Activated naive CD4-positive, alpha-beta T cell treated with anti-CD3 and anti-CD28 coated beads, Interleukin-2, amount 10 ng/mL, durations not matched to agents 5 hours and 36 hours (primary cell): Measurements from ENCODE around the gene SPRYD3. TPM values are rescaled to one million over a fixed set of nuclear protein-coding genes. Genes with fewer than 3 reads are reported as not detected.

ENCODE experiments used
- microRNA-seq: library from miRNA; unstranded; fragments of <30 nt; microRNA quantifications from one replicate; pipeline ENCODE4 v1.2.0, GENCODE V29; 2022; ENCODE audit warnings: borderline microRNAs expressed, borderline replicate concordance
- total RNA-seq, 2 experiments: library from RNA; stranded (reverse); gene quantifications; one replicate each; pipeline ENCODE4 v1.2.3, GENCODE V29; 2021

The SPRYD3 gene
- total RNA-seq: 10 to 100 TPM; 24.3 to 25.5 TPM

GRCh38 chr12:53079226-53080117, at the start of gene SPRYD3:
TSS of gene SPRYD3 (minus strand) at chr12:53079390. CDS start at chr12:53079333, 57 bp downstream.

DNA sequence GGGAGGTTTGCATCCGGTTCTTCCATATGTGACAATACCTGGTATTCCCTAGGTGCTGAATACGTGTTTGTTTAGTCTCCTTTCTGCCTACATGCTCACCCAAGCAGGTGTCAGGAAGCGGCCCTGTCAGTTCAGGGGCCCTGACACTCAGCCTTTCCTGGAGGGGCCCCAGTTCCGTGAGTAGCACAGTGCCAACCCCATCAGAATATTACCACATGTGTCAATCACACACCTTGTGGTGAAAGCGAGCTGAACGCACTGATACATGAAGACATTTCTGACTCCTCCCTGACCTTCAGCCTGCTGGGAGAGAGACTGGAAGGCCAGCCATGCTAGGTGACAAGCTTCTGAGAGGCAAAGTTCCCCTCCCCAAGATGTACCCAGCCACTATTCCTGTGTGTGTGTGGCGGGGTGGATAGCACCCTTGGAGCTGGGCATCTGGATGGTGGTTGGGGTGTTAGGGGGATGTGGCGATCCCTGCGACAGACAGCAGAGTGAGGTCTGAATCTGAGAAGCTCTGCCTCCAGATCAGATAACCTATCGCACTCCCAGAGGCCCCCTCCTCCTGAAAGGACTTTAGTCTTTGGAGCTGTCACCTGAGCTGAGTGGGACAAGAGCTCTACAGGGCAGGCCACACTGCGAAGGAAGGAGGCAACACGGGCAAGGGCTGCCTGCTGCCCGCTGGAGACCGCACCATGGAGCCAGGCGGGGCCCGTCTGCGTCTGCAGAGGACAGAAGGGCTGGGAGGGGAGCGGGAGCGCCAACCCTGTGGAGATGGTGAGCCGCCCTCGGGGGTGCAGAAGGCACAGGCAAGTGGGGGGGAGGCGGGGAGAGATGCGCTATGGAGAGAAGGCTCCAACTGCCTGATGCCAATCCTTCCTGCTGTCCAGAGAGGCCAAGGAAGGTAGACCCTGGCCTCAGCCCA, 24.0 kb upstream of the SPRYD3 start, which contains the start of gene SOAT2:
Gene SOAT2 (plus strand): TSS at position 604 of the 925 bp plus-strand sequence. CDS start 92 bp downstream, at position 696.

GRCh38 chr12:53097564-53098353, 18.6 kb upstream of the SPRYD3 start, which contains the start of gene IGFBP6:
TSS of gene IGFBP6 (plus strand) at chr12:53097667. CDS start at chr12:53097718, 51 bp downstream.

GRCh38 chr12:53049571-53050318, 29.4 kb downstream of the SPRYD3 start, which contains the start of gene TNS2:
TSS of gene TNS2 (plus strand) at chr12:53050065. CDS start at chr12:53050186, 121 bp downstream.

Small RNA genes lying within 50 kb of the gene (microRNA-seq; reads per million reads assigned to microRNA genes)
- gene MIR6757: not detected

Other genes with a start within 250 kb of the SPRYD3 start
- not detected for gene KRT79, start 245.1 kb downstream of the SPRYD3 start, total RNA-seq
- gene KRT78, start 230.4 kb downstream of the SPRYD3 start, total RNA-seq: not detected
- gene KRT8, start 174.3 kb downstream of the SPRYD3 start, total RNA-seq: not detected
- gene KRT18, start 130.3 kb downstream of the SPRYD3 start, total RNA-seq: 1 to 10 TPM; 1.6 to 2.0 TPM
- gene EIF4B, start 72.9 kb downstream of the SPRYD3 start, total RNA-seq: 100 to 1,000 TPM; 551 to 607 TPM
- gene TNS2, start 29.3 kb downstream of the SPRYD3 start, total RNA-seq: 1 to 10 TPM; 1.6 to 1.9 TPM
- under 1 TPM in 1 of 2 experiments, not detected in 1; 0.55 TPM for gene IGFBP6, start 18.3 kb upstream of the SPRYD3 start, total RNA-seq
- under 1 TPM; 0.73 to 0.84 TPM for gene SOAT2, start 24.1 kb upstream of the SPRYD3 start, total RNA-seq
- 10 to 100 TPM; 50.3 to 50.4 TPM for gene ZNF740, start 101.3 kb upstream of the SPRYD3 start, total RNA-seq
- gene CSAD, start 101.5 kb upstream of the SPRYD3 start, total RNA-seq: 10 to 100 TPM; 31.4 to 32.0 TPM
- 100 to 1,000 TPM; 480 to 487 TPM for gene ITGB7, start 127.9 kb upstream of the SPRYD3 start, total RNA-seq
- gene RARG, start 152.8 kb upstream of the SPRYD3 start, total RNA-seq: 10 to 100 TPM; 38.5 to 39.9 TPM
- gene ESPL1, start 188.9 kb upstream of the SPRYD3 start, total RNA-seq: 10 to 100 TPM; 71.4 to 71.7 TPM
- 100 to 1,000 TPM; 362 to 390 TPM for gene PFDN5, start 216.2 kb upstream of the SPRYD3 start, total RNA-seq
- gene MYG1, start 220.3 kb upstream of the SPRYD3 start, total RNA-seq: 10 to 100 TPM; 59.3 to 62.5 TPM
- gene AAAS, start 242.2 kb upstream of the SPRYD3 start, total RNA-seq: 10 to 100 TPM; 58.3 to 62.7 TPM